ENCODE results near the gene GPR87.

GPR87 gene

DNA sequence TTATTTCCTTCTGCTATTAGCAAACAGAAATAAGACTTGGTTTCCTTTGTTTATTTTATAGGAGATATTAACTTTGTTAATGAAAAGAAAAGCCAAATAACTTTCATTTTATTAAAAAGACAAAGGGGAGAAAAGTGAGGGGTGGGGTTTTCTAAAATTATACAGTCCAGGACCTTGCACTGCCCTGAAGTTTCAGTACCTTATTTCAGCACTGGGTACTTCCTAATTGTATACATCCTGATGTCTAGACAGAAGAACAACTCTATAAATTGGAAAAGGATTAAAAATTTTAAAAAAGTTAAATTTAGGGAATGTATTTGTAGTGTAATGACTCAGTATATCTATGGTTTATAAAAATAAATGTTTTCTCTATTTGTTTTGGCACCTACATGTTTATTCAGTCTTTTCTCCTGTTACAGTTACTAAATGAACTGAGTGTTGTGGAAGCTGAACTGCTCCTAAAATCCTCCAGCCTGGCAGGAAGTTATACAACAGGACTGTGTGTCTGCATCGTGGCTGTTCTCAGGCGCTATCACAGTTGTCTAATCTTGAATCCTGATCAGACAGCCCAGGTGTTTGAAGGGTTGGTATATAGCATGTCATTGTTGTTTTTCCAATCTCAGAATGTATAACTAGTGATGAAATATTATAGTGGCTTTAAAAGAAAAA lies 40.3 kb upstream of the GPR87 start:
- no peaks in the 10 kb centered on the region for H3K9me3 ChIP-seq (ENCODE audit: insufficient read depth, low read depth, low read length)

DNA sequence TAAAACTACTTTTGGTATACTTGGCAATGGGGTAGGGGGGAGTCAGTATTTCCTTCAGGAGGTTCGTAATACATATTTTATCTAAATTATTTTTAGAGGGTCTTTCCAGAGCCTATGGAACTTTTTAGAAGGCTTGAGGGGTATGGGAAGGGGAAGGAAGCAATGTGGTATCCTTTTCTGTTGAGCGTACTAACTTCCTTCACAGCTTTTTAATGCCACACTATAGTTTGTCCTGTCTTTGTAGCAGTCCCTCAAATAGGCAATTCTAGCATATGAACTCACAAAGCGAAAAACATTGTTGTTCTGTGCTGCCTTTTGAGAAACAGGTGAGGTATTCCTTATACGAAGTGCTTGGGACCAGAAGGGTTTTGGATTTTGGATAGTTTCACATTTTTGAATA lies 35.0 kb upstream of the GPR87 start:
- no peak overlapping the region for H3K4me2 ChIP-seq (ENCODE audit: low read depth, low read length, poor library complexity, severe bottlenecking)
- TF ChIP-seq EZH2phosphoT487 (IDR thresholded peaks at IDR 0.05; ENCODE audit: borderline replicate concordance) = no peak
- TF ChIP-seq, protein P1, sequence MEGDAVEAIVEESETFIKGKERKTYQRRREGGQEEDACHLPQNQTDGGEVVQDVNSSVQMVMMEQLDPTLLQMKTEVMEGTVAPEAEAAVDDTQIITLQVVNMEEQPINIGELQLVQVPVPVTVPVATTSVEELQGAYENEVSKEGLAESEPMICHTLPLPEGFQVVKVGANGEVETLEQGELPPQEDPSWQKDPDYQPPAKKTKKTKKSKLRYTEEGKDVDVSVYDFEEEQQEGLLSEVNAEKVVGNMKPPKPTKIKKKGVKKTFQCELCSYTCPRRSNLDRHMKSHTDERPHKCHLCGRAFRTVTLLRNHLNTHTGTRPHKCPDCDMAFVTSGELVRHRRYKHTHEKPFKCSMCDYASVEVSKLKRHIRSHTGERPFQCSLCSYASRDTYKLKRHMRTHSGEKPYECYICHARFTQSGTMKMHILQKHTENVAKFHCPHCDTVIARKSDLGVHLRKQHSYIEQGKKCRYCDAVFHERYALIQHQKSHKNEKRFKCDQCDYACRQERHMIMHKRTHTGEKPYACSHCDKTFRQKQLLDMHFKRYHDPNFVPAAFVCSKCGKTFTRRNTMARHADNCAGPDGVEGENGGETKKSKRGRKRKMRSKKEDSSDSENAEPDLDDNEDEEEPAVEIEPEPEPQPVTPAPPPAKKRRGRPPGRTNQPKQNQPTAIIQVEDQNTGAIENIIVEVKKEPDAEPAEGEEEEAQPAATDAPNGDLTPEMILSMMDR (conservative IDR thresholded peaks at IDR 0.05; ENCODE audit: low read length) = no peak
- H3K4me3 ChIP-seq (ENCODE audit: low read length, poor library complexity, severe bottlenecking) = no peak overlapping the region
- no peaks in the 10 kb centered on the region for H3K27me3 ChIP-seq (ENCODE audit: insufficient read depth, low read length, poor library complexity, severe bottlenecking)
- H3K4me1 ChIP-seq (ENCODE audit: insufficient read depth, low read length, poor library complexity, severe bottlenecking) = peaks cover 19% of the 10 kb centered on the region
- no peaks in the 10 kb centered on the region for H3K9me2 ChIP-seq (replicated peaks; ENCODE audit: low read depth, low read length)
- no peaks in the 10 kb centered on the region for H3F3A ChIP-seq (ENCODE audit: low read depth)
- no peaks in the 10 kb centered on the region for H3K9me3 ChIP-seq (ENCODE audit: insufficient read depth, low read depth, low read length)
- no peaks in the 10 kb centered on the region for H4K20me1 ChIP-seq (ENCODE audit: insufficient read depth, low read length, poor library complexity, severe bottlenecking)
- peaks cover 45% of the 10 kb centered on the region; the same call in 1 of the 2 replicates for H3K36me3 ChIP-seq (ENCODE audit: insufficient read depth, low read length)
- H3K9ac ChIP-seq (ENCODE audit: low read depth, low read length, poor library complexity, severe bottlenecking) = no peak overlapping the region
- H2AFZ ChIP-seq (ENCODE audit: low read length) = no peak overlapping the region
- no peaks in the 10 kb centered on the region for H3K79me2 ChIP-seq (ENCODE audit: insufficient read depth, low read length)

More for the DNA sequence above, 40.3 kb upstream of the GPR87 start:
- H3K27me3 ChIP-seq (ENCODE audit: insufficient read depth, low read length, poor library complexity, severe bottlenecking) = no peaks in the 10 kb centered on the region
- H3K9ac ChIP-seq (ENCODE audit: low read depth, low read length, poor library complexity, severe bottlenecking) = no peak overlapping the region
- H4K20me1 ChIP-seq (ENCODE audit: insufficient read depth, low read length, poor library complexity, severe bottlenecking) = no peaks in the 10 kb centered on the region
- H3K79me2 ChIP-seq (ENCODE audit: insufficient read depth, low read length) = no peaks in the 10 kb centered on the region
- no peak overlapping the region for H3K4me3 ChIP-seq (ENCODE audit: low read length, poor library complexity, severe bottlenecking)
- H3K4me2 ChIP-seq (ENCODE audit: low read depth, low read length, poor library complexity, severe bottlenecking) = no peak overlapping the region
- H3K4me1 ChIP-seq (ENCODE audit: insufficient read depth, low read length, poor library complexity, severe bottlenecking) = no peaks in the 10 kb centered on the region
- H3F3A ChIP-seq (ENCODE audit: low read depth) = no peaks in the 10 kb centered on the region
- TF ChIP-seq EZH2phosphoT487 (IDR thresholded peaks at IDR 0.05; ENCODE audit: borderline replicate concordance) = no peak
- TF ChIP-seq, protein P1 (conservative IDR thresholded peaks at IDR 0.05; ENCODE audit: low read length) = no peak
- H2AFZ ChIP-seq (ENCODE audit: low read length) = no peak overlapping the region
- H3K9me2 ChIP-seq (replicated peaks; ENCODE audit: low read depth, low read length) = no peaks in the 10 kb centered on the region
- H3K36me3 ChIP-seq (ENCODE audit: insufficient read depth, low read length) = peaks cover 68% of the 10 kb centered on the region

DNA sequence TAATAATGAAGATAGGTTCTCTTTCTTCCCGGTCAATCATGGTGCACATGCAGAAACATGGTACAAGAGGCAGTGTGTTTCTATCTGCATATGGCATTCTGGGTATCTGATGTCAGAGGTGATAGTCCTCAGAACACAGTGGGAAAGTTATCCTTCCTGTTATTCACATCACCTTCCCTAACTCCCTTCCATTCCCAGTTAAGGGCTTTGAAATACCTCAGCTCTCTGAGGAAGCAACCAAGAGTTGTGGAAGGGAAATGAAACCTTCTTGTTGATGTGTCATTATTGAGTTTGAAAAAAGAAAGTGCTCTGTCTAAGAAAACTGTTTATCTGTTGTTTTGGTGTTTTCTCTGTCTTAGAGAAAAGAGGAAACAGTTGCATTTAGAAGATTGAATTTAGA lies 34.6 kb upstream of the GPR87 start:
- no peak overlapping the region for H3K4me2 ChIP-seq (ENCODE audit: low read depth, low read length, poor library complexity, severe bottlenecking)
- no peak overlapping the region for H2AFZ ChIP-seq (ENCODE audit: low read length)
- H3K4me1 ChIP-seq (ENCODE audit: insufficient read depth, low read length, poor library complexity, severe bottlenecking) = peaks cover 23% of the 10 kb centered on the region
- H3K36me3 ChIP-seq (ENCODE audit: insufficient read depth, low read length) = peaks cover 41% of the 10 kb centered on the region; the same call in 1 of the 2 replicates
- H3F3A ChIP-seq (ENCODE audit: low read depth) = no peaks in the 10 kb centered on the region
- H3K9me2 ChIP-seq (replicated peaks; ENCODE audit: low read depth, low read length) = no peaks in the 10 kb centered on the region
- no peaks in the 10 kb centered on the region for H3K27me3 ChIP-seq (ENCODE audit: insufficient read depth, low read length, poor library complexity, severe bottlenecking)
- no peak for TF ChIP-seq EZH2phosphoT487 (IDR thresholded peaks at IDR 0.05; ENCODE audit: borderline replicate concordance)
- TF ChIP-seq, protein P1 (conservative IDR thresholded peaks at IDR 0.05; ENCODE audit: low read length) = no peak
- H4K20me1 ChIP-seq (ENCODE audit: insufficient read depth, low read length, poor library complexity, severe bottlenecking) = no peaks in the 10 kb centered on the region
- no peaks in the 10 kb centered on the region for H3K79me2 ChIP-seq (ENCODE audit: insufficient read depth, low read length)
- no peak overlapping the region for H3K4me3 ChIP-seq (ENCODE audit: low read length, poor library complexity, severe bottlenecking)
- H3K9ac ChIP-seq (ENCODE audit: low read depth, low read length, poor library complexity, severe bottlenecking) = no peak overlapping the region
- no peaks in the 10 kb centered on the region for H3K9me3 ChIP-seq (ENCODE audit: insufficient read depth, low read depth, low read length)

All from Loucy (cell line).